Activated CD8-positive, alpha-beta memory T cell treated with anti-CD3 and anti-CD28 coated beads for 24 hours (primary cell): ENCODE results near the gene CDK2AP2.
A peak's percentile ranks its signal among the peaks of the same experiment; 100 is the strongest.
"Not testable (repeated sequence)": the region's sequence is repeated elsewhere in the genome, so short reads cannot be mapped to it uniquely, and the experiment has no call there.

Source experiments
- DNase-seq: peaks from one replicate; pipeline ENCODE4 v3.0.0-alpha.2; 2020

The CDK2AP2 gene

DNA sequence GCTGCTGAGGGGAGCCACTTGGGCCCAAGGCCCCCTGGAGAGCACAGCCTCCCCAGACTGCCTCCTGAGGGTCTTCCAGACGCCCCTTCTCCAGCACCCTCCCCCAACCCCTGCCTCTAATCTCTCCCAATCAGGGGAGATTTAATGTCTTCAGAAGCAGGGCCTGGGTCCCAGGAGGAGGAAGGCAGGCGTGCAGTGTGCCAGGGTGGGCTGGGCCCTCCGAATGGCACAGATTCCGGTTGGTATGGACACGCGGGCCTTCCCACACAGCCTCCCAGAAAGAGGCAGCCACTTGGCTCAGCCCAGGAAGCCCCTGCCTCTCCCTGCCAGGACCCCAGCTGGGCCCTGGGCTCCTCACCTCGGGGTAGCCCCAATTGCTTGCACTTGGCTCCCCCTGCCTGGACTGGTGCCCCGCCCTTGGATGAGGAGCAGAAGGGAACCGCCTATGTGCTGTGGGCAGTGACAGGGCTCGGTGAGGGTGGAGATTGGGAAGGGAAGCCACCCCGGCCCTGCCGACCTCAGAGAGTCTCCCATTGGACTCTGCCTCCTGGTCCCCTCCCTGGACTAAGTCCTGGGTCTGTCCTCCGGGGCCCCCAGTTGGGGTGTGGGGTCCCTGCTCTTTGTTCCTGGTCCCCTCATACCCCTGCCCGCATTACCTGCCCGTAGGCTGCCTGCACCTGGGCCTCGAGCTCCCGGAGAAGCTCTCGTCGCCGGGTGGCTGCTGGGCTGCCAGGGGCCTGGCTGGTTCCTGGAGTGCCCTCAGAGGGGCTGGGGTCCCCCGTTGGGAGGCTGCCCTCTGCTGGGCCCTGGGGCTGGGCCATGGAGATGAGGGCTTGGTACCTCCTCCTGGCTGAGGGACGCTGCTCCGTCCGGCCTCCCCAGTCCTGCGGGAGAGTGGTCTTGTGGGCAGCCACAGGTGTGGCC is 15.9 kb upstream of the CDK2AP2 start:
- no peak for DNase-seq

DNA sequence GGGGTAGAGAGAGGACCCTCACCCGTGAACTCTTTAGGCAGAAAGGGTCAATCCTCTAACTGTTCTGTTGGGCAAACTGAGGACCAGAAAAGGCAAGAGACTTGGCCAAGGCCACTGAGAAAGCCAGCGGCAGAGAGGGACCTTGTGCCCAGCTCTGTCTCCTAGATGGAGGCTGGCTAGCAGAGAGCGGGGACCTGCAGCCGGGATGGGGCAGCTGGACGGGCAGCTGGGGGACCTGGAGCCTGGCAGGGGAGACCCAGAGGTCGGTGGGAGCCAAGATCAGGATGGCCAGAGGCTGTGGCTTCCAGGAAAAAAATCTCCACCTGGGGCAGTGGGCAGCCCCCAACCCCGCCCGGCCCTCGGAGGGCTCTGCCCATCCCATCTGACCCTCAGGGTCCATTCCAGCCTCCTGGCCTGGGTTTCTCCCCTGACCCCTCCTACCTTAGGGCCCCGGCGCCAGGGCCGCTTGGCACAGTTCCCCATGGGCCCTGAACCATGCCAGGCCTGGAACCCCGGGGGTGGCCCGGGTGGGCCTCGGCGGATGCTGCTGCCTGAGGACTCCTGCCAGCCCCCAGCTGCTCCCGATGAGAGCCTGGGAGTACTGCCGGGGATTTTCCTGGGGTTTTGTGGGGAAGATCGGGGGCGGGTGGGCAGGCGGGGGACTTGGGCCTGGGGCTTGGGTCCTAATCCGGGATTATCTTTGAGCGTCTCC is 15.0 kb upstream of the CDK2AP2 start, which contains the start of gene CABP2:
Gene CABP2, minus strand, starts transcription at position 603 of the 712 bp plus-strand sequence. Its CDS starts 120 bp downstream, at position 483.
- no peak for DNase-seq

DNA sequence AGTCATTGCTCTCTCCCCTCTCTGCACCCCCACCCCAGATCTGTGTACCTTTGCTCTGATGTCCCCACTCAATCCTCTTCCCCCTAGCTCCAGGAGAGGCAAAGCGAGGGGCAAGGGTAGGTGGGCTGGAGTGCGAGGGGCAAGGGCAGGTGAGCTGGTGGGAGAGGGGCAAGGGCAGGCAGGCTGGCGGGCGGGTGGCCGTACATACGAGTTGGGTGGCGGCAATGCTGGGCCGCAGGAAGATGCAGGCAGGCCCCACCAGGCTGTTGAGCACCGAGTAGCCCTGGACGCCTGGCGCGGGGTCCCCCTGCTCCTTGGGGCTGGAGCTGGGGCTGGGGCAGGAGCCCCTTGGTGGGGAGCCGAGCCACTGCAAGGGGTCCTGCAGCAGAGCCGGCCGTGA is 14.4 kb upstream of the CDK2AP2 start:
- no peak for DNase-seq

DNA sequence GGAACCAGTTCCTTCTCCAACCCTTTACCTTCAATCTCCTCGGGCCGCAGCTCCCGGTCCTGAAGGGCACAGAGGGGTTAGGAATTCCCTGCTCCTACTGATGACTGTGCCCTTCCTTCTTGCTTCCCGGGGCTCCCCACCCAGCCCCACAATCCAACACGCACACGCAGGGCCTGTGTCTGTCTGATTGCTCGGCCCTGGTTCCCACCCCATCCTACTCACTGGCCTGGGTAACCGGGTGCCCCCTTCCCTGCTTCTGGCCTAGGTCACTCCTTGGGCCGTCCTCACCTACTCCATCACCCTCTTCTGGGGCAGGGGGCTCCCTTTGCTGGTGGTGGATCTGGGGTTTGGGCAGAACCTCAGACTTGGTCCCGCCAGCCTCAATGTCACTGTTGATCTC is 14.0 kb upstream of the CDK2AP2 start:
- no peak for DNase-seq

- DNase-seq: no peak
Observed at GRCh38 chr11:67520856-67521824, 13.2 kb upstream of the CDK2AP2 start.

DNA sequence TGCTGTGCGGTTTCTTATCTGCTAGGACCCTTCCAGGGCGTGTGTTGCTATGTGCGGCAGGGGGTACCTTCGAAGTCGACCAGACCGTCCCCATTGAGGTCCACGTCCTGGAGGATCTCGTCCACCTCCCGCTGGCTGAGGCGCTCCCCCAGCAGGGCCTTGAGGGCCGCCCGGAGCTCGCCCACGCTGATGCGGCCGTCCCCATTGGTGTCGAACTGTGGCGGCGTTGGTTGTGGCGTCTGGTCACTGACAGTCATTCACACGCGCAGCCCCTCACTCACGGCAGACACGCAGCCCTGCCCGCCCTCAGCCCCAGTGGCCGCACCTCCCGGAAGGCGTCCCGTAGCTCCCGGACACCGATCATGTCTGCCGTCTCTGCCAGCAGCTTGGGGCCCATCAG is 11.8 kb upstream of the CDK2AP2 start:
- DNase-seq: no peak

- no peak for DNase-seq
Observed at GRCh38 chr11:67517784-67518552, 10.0 kb upstream of the CDK2AP2 start.

- DNase-seq: no peak
Observed at GRCh38 chr11:67516806-67517205, 8.8 kb upstream of the CDK2AP2 start.

- DNase-seq: no peak
Observed at GRCh38 chr11:67514116-67514515, 6.2 kb upstream of the CDK2AP2 start.

GRCh38 chr11:67511558-67511957 is 3.6 kb upstream of the CDK2AP2 start:
- not testable (repeated sequence) for DNase-seq

GRCh38 chr11:67510023-67510345 is 2.0 kb upstream of the CDK2AP2 start:
- DNase-seq: no peak

DNA sequence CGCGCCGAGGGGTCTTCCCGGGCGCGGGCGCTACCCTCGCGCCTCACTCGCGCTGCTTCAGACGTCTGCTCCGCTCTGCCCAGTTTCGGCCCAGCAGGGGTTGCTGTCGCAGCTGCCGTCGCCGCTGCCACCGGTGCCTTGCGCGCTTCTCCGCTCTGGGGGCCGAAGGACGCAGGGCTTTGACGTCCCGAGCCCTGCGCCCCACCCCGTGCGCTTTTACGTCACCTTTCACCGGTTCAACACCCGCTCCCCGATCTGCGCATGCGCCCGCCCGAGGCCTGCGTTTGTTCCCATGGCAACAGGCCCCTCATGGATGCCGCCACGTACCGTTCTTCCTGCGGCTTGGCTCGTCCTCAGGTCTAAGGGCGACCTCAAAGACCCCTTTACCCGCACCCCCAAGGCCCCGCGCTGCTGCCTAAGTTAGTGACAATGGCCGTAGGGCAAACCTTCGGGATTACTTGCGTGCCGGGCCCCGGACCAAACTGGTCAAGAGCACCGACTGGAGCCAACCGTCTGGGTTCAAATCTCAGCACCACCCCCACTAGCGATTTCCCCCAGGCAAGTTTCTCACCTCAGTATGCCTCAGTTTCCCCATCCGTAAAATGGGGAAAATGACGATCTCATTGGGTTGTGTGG is 642 bp upstream of the CDK2AP2 start:
- DNase-seq: peak; percentile 99

DNA sequence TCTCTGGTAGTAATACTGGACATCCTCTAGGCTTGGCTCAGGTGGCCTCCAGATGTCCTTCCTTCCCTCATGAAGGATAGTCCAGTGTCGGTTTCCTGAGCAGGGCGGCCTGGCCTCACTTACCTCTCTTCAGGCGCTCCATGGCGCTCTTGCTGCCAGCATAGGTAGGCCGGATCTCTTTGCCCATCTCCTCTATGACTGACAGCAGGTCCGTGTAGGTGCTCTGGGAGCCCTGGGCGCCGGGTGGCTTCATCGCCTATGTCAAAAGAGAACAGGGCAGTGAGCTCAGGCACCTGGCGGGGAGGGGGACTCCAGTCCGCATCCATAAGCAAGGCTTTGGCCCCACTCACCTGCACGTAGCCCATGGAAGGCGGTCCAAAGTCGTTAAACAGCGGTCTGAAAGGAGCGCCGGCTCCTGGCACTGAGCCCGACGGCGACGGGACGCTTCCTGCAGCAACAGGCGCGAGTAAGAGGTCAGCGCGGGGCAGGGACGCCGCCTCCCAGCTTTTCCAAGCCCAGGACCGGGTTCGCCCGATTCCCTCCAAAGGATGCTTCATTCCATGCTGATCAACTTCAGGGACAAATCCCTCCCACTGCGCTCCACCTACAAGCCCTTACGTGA is 609 bp downstream of the CDK2AP2 start:
- DNase-seq: no peak

GRCh38 chr11:67506426-67507051 is 1.4 kb downstream of the CDK2AP2 start:
- DNase-seq: no peak

DNA sequence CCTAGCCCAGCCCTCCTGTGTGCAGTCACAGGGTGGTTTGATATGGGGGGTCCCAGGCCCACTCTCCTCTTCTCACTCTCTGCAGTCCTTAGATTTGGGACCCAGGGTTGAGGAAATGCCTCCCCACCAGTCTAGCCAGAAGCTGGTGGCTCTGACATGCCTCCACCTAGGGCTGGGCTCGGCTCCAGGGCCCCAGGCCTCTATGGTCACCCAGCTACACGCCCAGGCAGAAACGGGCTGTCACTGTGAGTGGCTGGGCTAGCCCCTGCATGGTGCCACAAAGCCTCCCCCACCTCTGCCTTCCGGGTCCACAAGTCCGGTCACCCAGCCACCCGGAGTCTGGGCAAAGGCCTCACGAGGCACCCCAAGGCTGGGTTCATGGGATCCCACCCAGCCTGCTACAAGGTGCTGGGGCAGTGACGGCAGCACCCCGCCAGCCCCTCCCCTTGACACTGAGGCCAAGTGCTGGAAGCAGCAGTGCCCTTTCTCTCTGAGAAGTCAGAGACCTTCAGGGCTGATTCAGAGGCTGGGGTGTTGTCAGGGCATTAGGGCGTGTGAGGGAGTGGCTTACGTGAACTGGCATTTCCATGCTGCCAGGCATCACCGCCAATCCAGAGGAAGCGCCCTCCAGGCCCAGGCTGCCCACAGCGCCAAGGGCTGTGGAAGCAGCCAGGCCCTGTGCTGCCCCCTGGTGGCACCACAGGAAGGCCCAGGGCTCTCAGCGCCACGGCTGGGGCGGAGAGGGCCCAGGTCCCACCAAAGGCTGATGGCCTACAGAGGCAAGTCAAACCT is 2.2 kb downstream of the CDK2AP2 start:
- peak; percentile 93 for DNase-seq

DNA sequence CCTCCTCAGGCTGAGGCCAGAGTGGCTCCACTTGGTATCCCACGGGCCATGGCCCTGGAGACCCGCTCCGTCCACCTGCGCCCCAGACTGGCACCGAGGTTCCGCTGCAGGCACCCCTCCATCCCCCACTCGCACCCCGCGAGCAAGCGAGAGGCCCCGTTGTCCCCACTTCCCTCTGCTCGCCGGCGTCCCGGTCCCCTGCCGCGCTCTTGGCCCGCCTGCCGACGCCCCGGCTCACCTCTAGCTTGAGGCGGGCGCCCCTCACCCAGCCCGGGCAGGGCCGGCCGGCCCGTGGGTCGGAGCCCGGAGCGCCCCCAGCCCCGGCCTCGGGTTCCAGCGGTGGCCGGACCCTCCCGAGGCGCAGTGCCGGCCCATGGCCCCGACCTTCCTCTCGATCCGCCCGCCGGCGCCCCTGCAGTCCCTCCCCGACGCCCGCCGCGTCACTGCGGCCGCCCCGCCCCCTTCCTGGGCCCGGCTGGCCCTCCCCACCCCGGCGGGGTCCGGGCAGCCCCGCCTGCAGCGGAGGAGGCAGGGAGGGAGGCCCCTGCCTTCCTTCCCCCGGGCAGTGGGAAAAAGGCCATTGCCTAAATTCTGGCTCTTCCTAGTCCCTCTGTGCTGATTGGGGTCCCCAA is 2.9 kb downstream of the CDK2AP2 start, which contains the start of gene PITPNM1:
Gene PITPNM1, minus strand, starts transcription at position 414 of the 632 bp plus-strand sequence. CDS start 1,183 bp downstream, outside the sequence.
- peak; percentile 92 for DNase-seq

DNA sequence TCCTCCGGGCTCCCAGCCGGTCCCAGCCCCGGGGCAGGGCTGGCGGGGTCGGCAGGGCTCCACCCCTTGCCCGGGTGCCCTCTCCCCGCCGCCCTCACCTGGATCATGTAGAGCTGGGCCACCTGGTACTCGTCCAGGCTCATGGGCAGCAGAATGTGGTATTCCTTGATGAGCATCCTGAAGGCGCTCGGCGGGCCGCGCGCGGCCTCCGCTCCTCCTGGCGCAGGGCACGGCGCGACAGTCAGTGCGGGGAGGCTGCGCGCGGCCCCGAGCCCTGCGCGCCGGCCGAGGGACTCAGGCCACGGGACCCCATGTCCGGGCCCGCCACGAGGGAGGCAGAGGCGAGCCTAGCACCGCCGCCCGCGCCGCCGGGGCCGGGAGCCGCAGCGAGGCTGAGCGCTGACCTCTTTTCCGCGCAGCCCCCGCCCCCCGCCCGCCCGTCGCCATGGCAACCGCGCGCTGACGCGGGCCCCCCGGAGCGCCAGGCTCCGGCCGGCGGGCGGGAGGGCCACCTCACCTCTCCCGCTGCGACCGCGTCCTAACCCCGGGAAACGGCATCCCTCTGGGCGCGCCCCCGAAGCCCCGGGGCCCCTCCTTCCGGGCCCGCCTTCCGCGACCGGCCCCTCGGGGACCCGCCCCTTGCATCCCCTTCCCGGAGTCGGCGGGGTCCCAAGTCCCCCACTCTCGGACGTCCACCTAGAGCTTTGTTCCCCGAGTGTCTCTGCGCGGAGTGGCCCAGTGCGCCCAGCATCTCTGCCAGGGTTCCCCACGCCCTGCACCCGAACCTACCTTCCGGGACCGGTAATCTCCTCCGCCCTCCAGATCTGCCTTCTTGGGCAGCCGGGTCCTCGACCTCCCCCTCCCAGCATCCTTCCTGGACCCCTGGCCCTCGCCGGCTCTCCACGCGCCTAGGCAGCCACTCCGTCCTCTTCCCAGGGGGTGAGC is 3.7 kb downstream of the CDK2AP2 start:
- DNase-seq: peak; percentile 77
